Measurements from ENCODE around the gene PRKG1.

The PRKG1 gene

DNA sequence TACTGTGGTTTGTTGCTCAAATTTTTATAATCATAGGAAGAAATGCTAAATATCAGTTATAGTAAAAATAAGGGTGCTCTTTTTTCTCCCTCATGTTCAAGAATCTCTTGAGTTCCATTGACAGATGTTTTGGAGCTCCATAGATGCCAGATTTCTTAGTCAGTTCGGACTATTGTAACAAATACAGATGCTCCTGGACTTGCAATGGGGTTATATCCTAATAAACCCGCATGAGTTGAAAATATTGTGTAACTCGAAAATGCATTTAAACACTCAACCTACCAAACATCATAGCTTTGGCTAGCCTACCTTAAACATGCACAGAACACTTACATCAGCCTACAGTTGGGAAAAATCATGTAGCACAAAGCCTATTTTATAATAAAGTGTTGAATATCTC is 725.8 kb downstream of the PRKG1 start:
- Histone ChIP-seq H3K79me1 (ENCODE audit: low read depth, low read length) (no peaks in the 10 kb centered on the region), H2BK15ac (ENCODE audit: low read length) (no peak overlapping the region), H4K91ac (ENCODE audit: low read depth, low read length, poor library complexity) (no peak overlapping the region), H3K18ac (ENCODE audit: low read length) (no peak overlapping the region), H2BK12ac (ENCODE audit: low read length) (no peak overlapping the region), H2AK5ac (ENCODE audit: low read depth, low read length) (no peak overlapping the region), H3K9ac (ENCODE audit: low read depth, low read length, poor library complexity) (no peak overlapping the region), H3K36me3 (replicated peaks in 1 of 2; ENCODE audit: control insufficient read depth in 2 of 2, insufficient read depth in 2 of 2, low read length in 2 of 2) (no peaks in the 10 kb centered on the region), H3K4me3 (ENCODE audit: low read length in 2 of 2) (no peak overlapping the region), H4K8ac (ENCODE audit: low read depth, low read length) (no peak overlapping the region), H3K4me1 (ENCODE audit: control insufficient read depth in 2 of 2, insufficient read depth in 1 of 2, low read depth in 1 of 2, low read length in 2 of 2) (peaks cover 0 to 3% of the 10 kb centered on the region in 2 donors), H2BK5ac (ENCODE audit: low read length) (no peak overlapping the region), H3K23ac (ENCODE audit: low read depth, low read length, poor library complexity) (no peak overlapping the region), H3K27ac (replicated peaks; ENCODE audit: low read length) (no peak overlapping the region), H3K14ac (ENCODE audit: low read length) (no peak overlapping the region), H3K9me3 (replicated peaks in 1 of 2; ENCODE audit: control insufficient read depth in 2 of 2, insufficient read depth in 1 of 2, low read depth in 1 of 2, low read length in 2 of 2) (no peaks in the 10 kb centered on the region), H3K27me3 (ENCODE audit: control insufficient read depth in 3 of 3, insufficient read depth in 3 of 3, low read depth in 1 of 3, low read length in 3 of 3) (no peaks in the 10 kb centered on the region), H2AFZ (ENCODE audit: low read length) (no peak overlapping the region), H3K4me2 (ENCODE audit: insufficient read depth, low read length, poor library complexity, severe bottlenecking) (no peak overlapping the region), H2BK120ac (ENCODE audit: low read depth, low read length) (no peak overlapping the region), H3K4ac (ENCODE audit: low read length) (no peak overlapping the region)
- WGBS, 2 donors (ENCODE audit: extremely low coverage in 2 of 2, insufficient read length in 2 of 2, insufficient replicate concordance in 1 of 2), result no CpG with 5 or more reads among the region's 3 CpGs
- no peak for DNase-seq (ENCODE audit: low spot score)

- no peak for DNase-seq (ENCODE audit: low spot score)
- Histone ChIP-seq H3K9me3 (replicated peaks in 1 of 2; ENCODE audit: control insufficient read depth in 2 of 2, insufficient read depth in 1 of 2, low read depth in 1 of 2, low read length in 2 of 2) (no peaks in the 10 kb centered on the region), H3K23ac (ENCODE audit: low read depth, low read length, poor library complexity) (no peak overlapping the region), H3K14ac (ENCODE audit: low read length) (no peak overlapping the region), H3K4me2 (ENCODE audit: insufficient read depth, low read length, poor library complexity, severe bottlenecking) (no peak overlapping the region), H2AFZ (ENCODE audit: low read length) (no peak overlapping the region), H2BK120ac (ENCODE audit: low read depth, low read length) (no peak overlapping the region), H3K9ac (ENCODE audit: low read depth, low read length, poor library complexity) (no peak overlapping the region), H4K91ac (ENCODE audit: low read depth, low read length, poor library complexity) (no peak overlapping the region), H3K36me3 (replicated peaks in 1 of 2; ENCODE audit: control insufficient read depth in 2 of 2, insufficient read depth in 2 of 2, low read length in 2 of 2) (no peaks in the 10 kb centered on the region), H3K4ac (ENCODE audit: low read length) (no peak overlapping the region), H3K18ac (ENCODE audit: low read length) (no peak overlapping the region), H2AK5ac (ENCODE audit: low read depth, low read length) (no peak overlapping the region), H2BK15ac (ENCODE audit: low read length) (no peak overlapping the region), H3K27me3 (ENCODE audit: control insufficient read depth in 3 of 3, insufficient read depth in 3 of 3, low read depth in 1 of 3, low read length in 3 of 3) (no peaks in the 10 kb centered on the region), H3K4me3 (ENCODE audit: low read length in 2 of 2) (no peak overlapping the region), H3K27ac (replicated peaks; ENCODE audit: low read length) (no peak overlapping the region), H3K79me1 (ENCODE audit: low read depth, low read length) (no peaks in the 10 kb centered on the region), H3K4me1 (ENCODE audit: control insufficient read depth in 2 of 2, insufficient read depth in 1 of 2, low read depth in 1 of 2, low read length in 2 of 2) (peaks cover 0 to 3% of the 10 kb centered on the region in 2 donors), H4K8ac (ENCODE audit: low read depth, low read length) (no peak overlapping the region), H2BK5ac (ENCODE audit: low read length) (no peak overlapping the region), H2BK12ac (ENCODE audit: low read length) (no peak overlapping the region)
- WGBS, 2 donors (ENCODE audit: extremely low coverage in 2 of 2, insufficient read length in 2 of 2, insufficient replicate concordance in 1 of 2), result 100% methylated on average over 1 of the region's 4 CpGs; no CpG with 5 or more reads in 1 of the 2 donors
Observed at GRCh38 chr10:51800725-51801424, 726.6 kb downstream of the PRKG1 start.

GRCh38 chr10:51802030-51802429 is 727.7 kb downstream of the PRKG1 start:
- no peak overlapping the region for H3K4me2 ChIP-seq (ENCODE audit: insufficient read depth, low read length, poor library complexity, severe bottlenecking)
- no peaks in the 10 kb centered on the region for H3K27me3 ChIP-seq (ENCODE audit: control insufficient read depth in 3 of 3, insufficient read depth in 3 of 3, low read depth in 1 of 3, low read length in 3 of 3)
- H3K14ac ChIP-seq (ENCODE audit: low read length), result no peak overlapping the region
- H2BK120ac ChIP-seq (ENCODE audit: low read depth, low read length), result no peak overlapping the region
- H2AFZ ChIP-seq (ENCODE audit: low read length), result no peak overlapping the region
- H2BK5ac ChIP-seq (ENCODE audit: low read length), result no peak overlapping the region
- H3K9ac ChIP-seq (ENCODE audit: low read depth, low read length, poor library complexity), result no peak overlapping the region
- H3K4me3 ChIP-seq (ENCODE audit: low read length in 2 of 2), result no peak overlapping the region
- no peak overlapping the region for H3K27ac ChIP-seq (replicated peaks; ENCODE audit: low read length)
- H2BK12ac ChIP-seq (ENCODE audit: low read length), result no peak overlapping the region
- H3K9me3 ChIP-seq (replicated peaks in 1 of 2; ENCODE audit: control insufficient read depth in 2 of 2, insufficient read depth in 1 of 2, low read depth in 1 of 2, low read length in 2 of 2), result no peaks in the 10 kb centered on the region
- no peak overlapping the region for H4K91ac ChIP-seq (ENCODE audit: low read depth, low read length, poor library complexity)
- H3K36me3 ChIP-seq (replicated peaks in 1 of 2; ENCODE audit: control insufficient read depth in 2 of 2, insufficient read depth in 2 of 2, low read length in 2 of 2), result no peaks in the 10 kb centered on the region
- H4K8ac ChIP-seq (ENCODE audit: low read depth, low read length), result no peak overlapping the region
- no peak for DNase-seq (ENCODE audit: low spot score)
- H2AK5ac ChIP-seq (ENCODE audit: low read depth, low read length), result no peak overlapping the region
- no peak overlapping the region for H3K4ac ChIP-seq (ENCODE audit: low read length)
- H2BK15ac ChIP-seq (ENCODE audit: low read length), result no peak overlapping the region
- no peaks in the 10 kb centered on the region for H3K79me1 ChIP-seq (ENCODE audit: low read depth, low read length)
- no peak overlapping the region for H3K18ac ChIP-seq (ENCODE audit: low read length)
- H3K4me1 ChIP-seq (ENCODE audit: control insufficient read depth in 2 of 2, insufficient read depth in 1 of 2, low read depth in 1 of 2, low read length in 2 of 2), result peaks cover 0 to 5% of the 10 kb centered on the region in 2 donors
- no peak overlapping the region for H3K23ac ChIP-seq (ENCODE audit: low read depth, low read length, poor library complexity)

DNA sequence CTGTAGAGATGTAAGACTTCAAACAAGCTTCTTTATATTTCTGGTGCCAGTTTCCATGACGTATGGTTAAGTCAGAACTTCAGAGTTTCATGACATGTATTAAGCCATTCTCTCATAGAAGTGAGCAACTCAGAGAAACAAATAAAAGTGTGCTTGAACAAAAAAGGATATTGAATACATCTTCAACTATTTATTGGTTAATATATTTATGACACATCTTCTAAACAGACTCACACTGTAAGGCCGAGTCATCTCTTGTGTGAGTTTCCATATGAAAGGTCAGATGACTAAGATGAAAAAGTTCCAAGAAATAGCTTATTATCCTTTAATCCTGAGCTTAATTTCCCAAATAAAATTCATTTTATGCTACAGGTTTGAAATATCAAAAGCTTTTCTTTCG is 730.6 kb downstream of the PRKG1 start:
- no peak overlapping the region for H2BK5ac ChIP-seq (ENCODE audit: low read length)
- H4K8ac ChIP-seq (ENCODE audit: low read depth, low read length), result no peak overlapping the region
- no peak overlapping the region for H3K4me2 ChIP-seq (ENCODE audit: insufficient read depth, low read length, poor library complexity, severe bottlenecking)
- H3K23ac ChIP-seq (ENCODE audit: low read depth, low read length, poor library complexity), result no peak overlapping the region
- no peak overlapping the region for H2AK5ac ChIP-seq (ENCODE audit: low read depth, low read length)
- H4K91ac ChIP-seq (ENCODE audit: low read depth, low read length, poor library complexity), result no peak overlapping the region
- H3K18ac ChIP-seq (ENCODE audit: low read length), result no peak overlapping the region
- no peak overlapping the region for H3K4ac ChIP-seq (ENCODE audit: low read length)
- no peak overlapping the region for H3K4me3 ChIP-seq (ENCODE audit: low read length in 2 of 2)
- no CpG with 5 or more reads among the region's 3 CpGs for WGBS, 2 donors (ENCODE audit: extremely low coverage in 2 of 2, insufficient read length in 2 of 2, insufficient replicate concordance in 1 of 2)
- H3K9me3 ChIP-seq (replicated peaks in 1 of 2; ENCODE audit: control insufficient read depth in 2 of 2, insufficient read depth in 1 of 2, low read depth in 1 of 2, low read length in 2 of 2), result no peaks in the 10 kb centered on the region
- H3K36me3 ChIP-seq (replicated peaks in 1 of 2; ENCODE audit: control insufficient read depth in 2 of 2, insufficient read depth in 2 of 2, low read length in 2 of 2), result no peaks in the 10 kb centered on the region
- no peak overlapping the region for H3K9ac ChIP-seq (ENCODE audit: low read depth, low read length, poor library complexity)
- no peak overlapping the region for H2AFZ ChIP-seq (ENCODE audit: low read length)
- H3K27me3 ChIP-seq (ENCODE audit: control insufficient read depth in 3 of 3, insufficient read depth in 3 of 3, low read depth in 1 of 3, low read length in 3 of 3), result no peaks in the 10 kb centered on the region
- H3K4me1 ChIP-seq (ENCODE audit: control insufficient read depth in 2 of 2, insufficient read depth in 1 of 2, low read depth in 1 of 2, low read length in 2 of 2), result peaks cover 0 to 5% of the 10 kb centered on the region in 2 donors
- H3K79me1 ChIP-seq (ENCODE audit: low read depth, low read length), result no peaks in the 10 kb centered on the region
- H2BK12ac ChIP-seq (ENCODE audit: low read length), result no peak overlapping the region
- H2BK15ac ChIP-seq (ENCODE audit: low read length), result no peak overlapping the region
- no peak overlapping the region for H3K27ac ChIP-seq (replicated peaks; ENCODE audit: low read length)
- no peak for DNase-seq (ENCODE audit: low spot score)
- no peak overlapping the region for H2BK120ac ChIP-seq (ENCODE audit: low read depth, low read length)
- H3K14ac ChIP-seq (ENCODE audit: low read length), result no peak overlapping the region
